Activated T-helper 2 cell treated with anti-CD3 and anti-CD28 coated beads, Interferon-gamma antibody, Interleukin-2, Interleukin-4, amounts not matched to agents 10 μg/mL and 5 μg/mL and 100 μg/mL, durations not matched to agents 14 hours and 24 hours and 36 hours (primary cell): Measurements from ENCODE around the gene VDR. TPM values are rescaled to one million over a fixed set of nuclear protein-coding genes. Genes with fewer than 3 reads are reported as not detected.
A peak's percentile ranks its signal among the peaks of the same experiment; 100 is the strongest.

Experiments used
- DNase-seq: peaks from one replicate; pipeline ENCODE4 v3.0.0; 2021; ENCODE audit warnings: low spot score
- H3K27ac Mint-ChIP-seq: one replicate; pipeline ENCODE4 v1.8.0; 2021; ENCODE audit warnings: mixed read lengths
- H3K27me3 Mint-ChIP-seq: one replicate; pipeline ENCODE4 v1.8.0; 2021; ENCODE audit warnings: low read depth, mixed read lengths
- H3K36me3 Mint-ChIP-seq: one replicate; pipeline ENCODE4 v1.8.0; 2021; ENCODE audit warnings: low read depth, mixed read lengths
- H3K4me1 Mint-ChIP-seq: one replicate; pipeline ENCODE4 v1.8.0; 2021; ENCODE audit warnings: low read depth, mixed read lengths
- H3K4me3 Mint-ChIP-seq: one replicate; pipeline ENCODE4 v1.8.0; 2021; ENCODE audit warnings: low read depth, mild to moderate bottlenecking, moderate library complexity, mixed read lengths
- H3K9me3 Mint-ChIP-seq: one replicate; pipeline ENCODE4 v1.8.0; 2021; ENCODE audit warnings: mixed read lengths
- intact Hi-C: fragments of 100-400 bp; cut with micrococcal nuclease; formaldehyde crosslinking; loops from one replicate; pipeline ENCODE4 v1.15.1; 2023
- total RNA-seq: library from RNA; stranded (reverse); gene quantifications from 2 replicates; pipeline ENCODE4 v1.2.3, GENCODE V29; 2022

VDR gene
- total RNA-seq, 1 donor from 2014 or later, result 317 TPM

- Mint-ChIP-seq H3K27ac (no peak overlapping the region), H3K36me3 (peaks cover 12% of the 10 kb centered on the region), H3K9me3 (no peaks in the 10 kb centered on the region), H3K4me1 (peaks cover 56% of the 10 kb centered on the region), H3K4me3 (no peak overlapping the region), H3K27me3 (no peaks in the 10 kb centered on the region)
- intact Hi-C loops, result no loop called here
- no peak for DNase-seq
Measured at GRCh38 chr12:47823422-47824086, 81.2 kb downstream of the VDR start.

- peak overlapping the region; percentile 47 for H3K27ac Mint-ChIP-seq
- H3K9me3 Mint-ChIP-seq, result no peaks in the 10 kb centered on the region
- H3K36me3 Mint-ChIP-seq, result peaks cover 19% of the 10 kb centered on the region
- no peaks in the 10 kb centered on the region for H3K27me3 Mint-ChIP-seq
- intact Hi-C loops, result no loop called here
- H3K4me1 Mint-ChIP-seq, result peaks cover 53% of the 10 kb centered on the region
- no peak for DNase-seq
- H3K4me3 Mint-ChIP-seq, result no peak overlapping the region
Measured at GRCh38 chr12:47822863-47823262, 81.9 kb downstream of the VDR start.

GRCh38 chr12:47822401-47822800 lies 82.4 kb downstream of the VDR start:
- peak overlapping the region; percentile 1 for H3K27ac Mint-ChIP-seq
- H3K4me3 Mint-ChIP-seq, result no peak overlapping the region
- intact Hi-C loops, result no loop called here
- peaks cover 24% of the 10 kb centered on the region for H3K36me3 Mint-ChIP-seq
- no peaks in the 10 kb centered on the region for H3K9me3 Mint-ChIP-seq
- DNase-seq, result no peak
- H3K4me1 Mint-ChIP-seq, result peaks cover 55% of the 10 kb centered on the region
- no peaks in the 10 kb centered on the region for H3K27me3 Mint-ChIP-seq

DNA sequence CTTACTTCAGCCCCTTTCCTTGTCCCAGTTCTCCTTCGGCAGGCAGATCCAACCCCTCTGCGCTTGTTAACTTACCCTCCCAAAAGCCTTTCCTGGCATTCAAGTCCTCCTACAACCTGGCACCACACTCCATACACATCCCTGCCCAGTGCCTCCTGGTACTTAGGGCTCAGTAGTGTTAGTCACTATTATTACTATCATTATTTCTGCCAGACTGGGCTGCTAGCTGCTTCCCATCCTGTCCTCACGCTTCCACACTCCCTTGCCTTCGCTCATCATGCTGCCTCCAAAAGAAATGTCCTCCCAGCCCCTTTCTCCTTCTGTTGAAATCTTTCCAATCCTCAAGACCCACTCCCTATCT lies 83.5 kb downstream of the VDR start:
- no peaks in the 10 kb centered on the region for H3K9me3 Mint-ChIP-seq
- H3K27me3 Mint-ChIP-seq, result no peaks in the 10 kb centered on the region
- H3K27ac Mint-ChIP-seq, result peak overlapping the region; percentile 67
- H3K36me3 Mint-ChIP-seq, result peaks cover 33% of the 10 kb centered on the region
- no peak for DNase-seq
- intact Hi-C loops, result no loop called here
- peak overlapping the region; percentile 88 for H3K4me3 Mint-ChIP-seq
- H3K4me1 Mint-ChIP-seq, result peaks cover 60% of the 10 kb centered on the region

DNA sequence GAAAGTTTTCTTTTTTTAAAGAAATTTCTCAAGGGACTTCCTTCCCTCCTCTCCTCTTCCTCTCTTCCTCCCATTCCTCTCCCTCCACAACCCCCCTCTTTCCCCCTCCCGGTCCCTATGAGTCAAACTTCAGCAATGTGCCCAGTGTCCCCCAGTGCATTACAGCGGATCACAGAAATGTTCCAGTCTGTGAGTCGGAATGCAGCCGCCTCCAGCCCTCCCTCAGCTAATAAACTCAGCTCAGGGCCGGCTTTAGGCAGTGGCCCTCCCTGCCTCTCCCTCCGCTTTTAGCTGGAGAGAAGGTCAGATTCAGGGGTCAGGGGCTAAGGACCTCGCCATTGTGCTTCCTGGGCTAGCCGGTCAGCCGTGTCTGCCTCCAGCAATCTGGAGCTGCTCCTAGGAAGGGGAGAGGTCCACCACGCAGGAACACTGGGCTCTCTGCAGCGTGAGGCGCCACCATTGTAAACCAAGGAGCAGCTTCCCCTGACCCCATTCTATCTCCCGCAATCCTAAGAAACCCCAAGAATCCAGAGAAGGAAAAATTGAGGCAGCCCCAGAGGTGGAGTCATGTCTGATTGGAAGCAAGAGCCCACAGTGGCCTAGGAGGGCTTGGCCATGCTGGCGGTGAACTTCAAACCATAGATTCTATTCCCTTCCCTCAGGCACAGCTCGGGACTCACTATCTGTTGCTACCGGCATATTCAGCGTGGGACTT lies 84.0 kb downstream of the VDR start:
- peak overlapping the region; percentile 88 for H3K4me3 Mint-ChIP-seq
- H3K36me3 Mint-ChIP-seq, result peaks cover 39% of the 10 kb centered on the region
- intact Hi-C loops, result loop anchor here (1.0 kb wide), 1 partner anchor 12 kb away; no protein-coding TSS in a partner anchor
- peaks cover 63% of the 10 kb centered on the region for H3K4me1 Mint-ChIP-seq
- H3K27ac Mint-ChIP-seq, result peak overlapping the region; percentile 93
- no peaks in the 10 kb centered on the region for H3K9me3 Mint-ChIP-seq
- H3K27me3 Mint-ChIP-seq, result no peaks in the 10 kb centered on the region
- DNase-seq, result no peak

- peaks cover 46% of the 10 kb centered on the region for H3K36me3 Mint-ChIP-seq
- H3K4me3 Mint-ChIP-seq, result peak within 1 kb of the TSS; percentile 88
- H3K9me3 Mint-ChIP-seq, result peaks cover under 1% of the 10 kb centered on the region
- H3K27me3 Mint-ChIP-seq, result no peaks in the 10 kb centered on the region
- H3K27ac Mint-ChIP-seq, result peak within 1 kb of the TSS; percentile 100
- intact Hi-C loops, result loop anchor here (1.0 to 10.0 kb wide), 4 partner anchors 9 to 1445 kb away; partner anchors contain the start of genes ASB8 and SLC38A2
- peak; percentile 56 for DNase-seq
- H3K4me1 Mint-ChIP-seq, result peaks cover 59% of the 10 kb centered on the region
Measured at GRCh38 chr12:47819896-47820630, 84.7 kb downstream of the VDR start, which contains the start of gene HDAC7. HDAC7 (minus strand) TSS chr12:47819903; CDS start chr12:47819785, 118 bp downstream.

- Mint-ChIP-seq H3K9me3 (peaks cover 4% of the 10 kb centered on the region), H3K27ac (peak overlapping the region; percentile 100), H3K27me3 (no peaks in the 10 kb centered on the region), H3K4me1 (peaks cover 59% of the 10 kb centered on the region), H3K4me3 (peak overlapping the region; percentile 84), H3K36me3 (peaks cover 49% of the 10 kb centered on the region)
- intact Hi-C loops, result loop anchor here (1.0 to 10.0 kb wide), 3 partner anchors 8 to 1445 kb away; partner anchors contain the start of genes ASB8 and SLC38A2
- DNase-seq, result peak; percentile 45
Measured at GRCh38 chr12:47819138-47819895, 85.5 kb downstream of the VDR start.

DNA sequence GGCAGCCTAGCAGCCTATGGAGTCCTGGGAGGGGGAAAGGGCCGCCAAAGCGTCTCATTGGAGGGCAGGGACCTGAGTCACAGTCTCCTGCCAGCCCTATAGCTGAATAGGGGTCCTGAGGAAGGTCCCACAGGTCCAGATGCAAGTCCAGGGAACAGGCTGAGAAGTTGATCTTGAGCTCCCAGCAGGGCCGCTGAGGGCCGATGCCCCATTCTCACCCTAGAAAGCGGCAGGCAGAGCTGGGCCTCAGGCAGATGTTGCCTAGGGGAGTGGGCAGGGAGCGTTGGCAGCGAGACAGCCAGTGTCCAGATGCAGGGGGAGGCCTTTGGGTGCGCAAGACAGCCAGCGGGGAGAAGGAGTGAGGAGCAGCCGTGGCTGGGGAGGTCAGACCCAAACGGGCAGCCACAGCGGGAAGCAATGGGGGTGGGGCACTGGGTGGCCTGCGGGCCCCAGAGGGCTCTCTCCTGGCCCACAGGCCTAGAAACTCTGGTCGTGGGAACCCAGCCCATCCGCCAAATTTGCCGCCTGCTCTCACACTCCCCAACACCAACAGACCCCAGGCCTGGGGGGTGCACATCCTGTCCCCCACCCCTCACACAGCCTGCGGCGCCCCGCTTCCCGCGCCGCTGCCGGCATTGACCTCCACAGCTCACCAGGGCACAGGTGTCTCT lies 86.2 kb downstream of the VDR start:
- peak overlapping the region; percentile 84 for H3K4me3 Mint-ChIP-seq
- H3K27ac Mint-ChIP-seq, result peak overlapping the region; percentile 100
- intact Hi-C loops, result loop anchor here (1.0 to 10.0 kb wide), 3 partner anchors 7 to 1444 kb away; partner anchors contain the start of genes ASB8 and SLC38A2
- peaks cover 57% of the 10 kb centered on the region for H3K36me3 Mint-ChIP-seq
- DNase-seq, result peak; percentile 34
- H3K27me3 Mint-ChIP-seq, result no peaks in the 10 kb centered on the region
- peaks cover 60% of the 10 kb centered on the region for H3K4me1 Mint-ChIP-seq
- peaks cover 4% of the 10 kb centered on the region for H3K9me3 Mint-ChIP-seq

DNA sequence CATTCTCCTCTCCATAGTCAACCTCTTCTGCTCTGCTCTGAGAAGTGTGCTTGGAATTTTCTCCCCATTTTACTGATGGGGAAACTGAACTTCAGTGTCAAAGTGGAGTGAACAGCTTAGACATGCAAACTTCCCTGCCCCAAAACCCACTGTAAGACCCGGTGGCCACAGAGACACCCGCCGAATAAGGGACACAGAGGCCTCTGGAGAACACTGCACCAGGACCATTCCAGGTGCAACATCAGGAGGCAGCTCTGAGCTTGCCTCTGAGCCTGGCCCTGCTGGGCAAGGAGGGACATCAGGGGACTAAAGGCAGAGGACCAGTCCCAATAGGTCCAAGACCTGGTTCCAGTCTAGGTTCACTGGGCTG lies 86.8 kb downstream of the VDR start:
- H3K4me3 Mint-ChIP-seq, result peak overlapping the region; percentile 84
- peaks cover 4% of the 10 kb centered on the region for H3K9me3 Mint-ChIP-seq
- peaks cover 60% of the 10 kb centered on the region for H3K4me1 Mint-ChIP-seq
- intact Hi-C loops, result loop anchor here (5.0 to 10.0 kb wide), 2 partner anchors 339 to 1443 kb away; partner anchors contain the start of genes ASB8 and SLC38A2
- no peak for DNase-seq
- H3K27me3 Mint-ChIP-seq, result no peaks in the 10 kb centered on the region
- peaks cover 59% of the 10 kb centered on the region for H3K36me3 Mint-ChIP-seq
- H3K27ac Mint-ChIP-seq, result peak overlapping the region; percentile 100

- Mint-ChIP-seq H3K27me3 (no peaks in the 10 kb centered on the region), H3K9me3 (peaks cover 4% of the 10 kb centered on the region), H3K4me3 (peak overlapping the region; percentile 84), H3K36me3 (peaks cover 64% of the 10 kb centered on the region), H3K27ac (peak overlapping the region; percentile 100), H3K4me1 (peaks cover 60% of the 10 kb centered on the region)
- DNase-seq, result no peak
- intact Hi-C loops, result loop anchor here (5.0 to 10.0 kb wide), 2 partner anchors 340 to 1443 kb away; partner anchors contain the start of genes ASB8 and SLC38A2
Measured at GRCh38 chr12:47817272-47818006, 87.4 kb downstream of the VDR start.
